ENCODE measurements around the gene BACE1-AS.

- TF ChIP-seq CTCF (IDR thresholded peaks at IDR 0.05) (no peak), EZH2phosphoT487 (IDR thresholded peaks at IDR 0.05) (no peak), EZH2 (IDR thresholded peaks at IDR 0.05) (no peak)
Observed at GRCh38 chr11:117269856-117270255, 21.3 kb upstream of the BACE1-AS start.

Measured in neural progenitor cell (in vitro differentiated cells).